ENCODE data around the gene MLXIP.
"Not testable (repeated sequence)": the region's sequence is repeated elsewhere in the genome, so short reads cannot be mapped to it uniquely, and the experiment has no call there.

Gene MLXIP

DNA sequence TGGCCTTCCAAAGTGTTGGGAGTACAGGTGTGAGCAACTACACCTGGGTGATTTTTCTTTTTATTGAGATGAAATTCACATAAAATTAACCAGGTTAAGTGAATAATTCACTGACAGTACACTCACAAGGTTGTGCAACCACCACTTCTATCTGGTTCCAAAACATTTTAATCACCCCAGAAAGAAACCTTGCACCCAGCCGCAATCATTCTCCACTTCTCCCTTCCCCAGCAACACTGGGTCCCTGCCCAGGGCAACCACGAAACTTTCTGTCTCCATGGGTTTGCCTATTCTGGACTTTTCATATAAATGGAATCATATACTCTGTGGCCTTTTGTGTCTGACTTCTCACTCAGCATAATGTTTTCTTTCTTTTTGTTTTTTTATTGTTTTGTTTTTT lies 26.3 kb upstream of the MLXIP start:
- no peak for DNase-seq

GRCh38 chr12:122054842-122055520 lies 23.6 kb upstream of the MLXIP start:
- no peak for DNase-seq

- not testable (repeated sequence) for DNase-seq
Measured at GRCh38 chr12:122056406-122056805, 22.1 kb upstream of the MLXIP start.

GRCh38 chr12:122057007-122057735 lies 21.4 kb upstream of the MLXIP start:
- no peak for DNase-seq

- no peak for DNase-seq
Measured at GRCh38 chr12:122057769-122058168, 20.8 kb upstream of the MLXIP start.

GRCh38 chr12:122058549-122059149 lies 19.9 kb upstream of the MLXIP start:
- no peak for DNase-seq

DNA sequence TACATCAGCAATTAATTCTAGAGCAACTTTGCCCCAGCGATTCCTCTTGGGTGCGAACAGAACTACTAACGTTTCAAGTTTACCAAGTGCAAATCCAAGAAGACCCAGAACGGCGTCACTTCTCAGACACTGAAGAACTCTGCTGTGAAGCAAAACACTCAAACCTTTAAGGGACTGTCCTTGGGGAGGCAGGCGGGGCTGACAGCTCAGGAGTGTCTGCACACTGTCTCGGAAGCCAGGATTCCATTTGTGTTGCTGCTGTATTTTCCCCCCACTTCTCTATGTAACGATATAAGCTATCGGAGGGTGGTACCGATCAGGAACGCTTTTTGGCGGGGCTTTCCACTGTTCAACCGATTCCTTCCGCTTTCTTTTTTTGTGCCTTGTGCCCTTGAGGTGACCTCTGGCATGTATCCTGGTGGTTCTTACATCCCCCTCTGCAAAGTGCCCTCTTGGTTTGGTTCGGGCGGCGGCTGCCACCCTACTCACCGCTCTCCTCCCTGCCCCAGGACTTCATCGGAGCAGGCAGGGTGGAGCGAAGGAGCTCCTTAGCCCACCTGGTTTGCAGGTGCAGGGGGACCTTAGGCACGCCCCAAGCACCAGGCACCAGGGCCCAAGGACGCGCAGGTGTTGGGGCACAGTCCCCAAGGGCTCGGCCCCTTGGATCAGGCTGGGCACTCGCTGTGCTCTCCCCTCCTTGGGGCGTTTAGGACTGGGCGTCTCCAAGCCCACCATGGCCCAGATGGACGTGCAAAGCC lies 19.2 kb upstream of the MLXIP start:
- no peak for DNase-seq

DNA sequence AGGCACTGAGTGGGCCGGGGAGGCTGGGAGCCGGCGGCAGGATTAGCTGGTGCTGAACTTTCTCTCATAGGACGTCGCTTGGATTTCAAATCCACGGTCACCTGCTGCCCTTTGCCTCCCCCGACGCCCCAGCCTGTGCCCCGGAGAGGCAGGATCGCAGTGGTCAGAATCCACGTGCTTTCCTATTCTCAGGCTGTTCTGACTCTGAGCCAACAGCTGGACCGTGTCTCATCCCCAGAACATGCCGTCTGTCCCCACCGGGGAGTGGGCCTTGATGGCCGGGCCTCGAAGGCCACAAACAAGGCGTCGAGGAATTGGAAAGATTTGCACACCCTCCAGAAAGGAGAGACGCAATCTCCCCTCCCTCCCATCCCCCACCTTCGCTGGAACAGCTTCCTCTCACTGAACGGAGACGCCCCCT lies 18.5 kb upstream of the MLXIP start:
- DNase-seq, result no peak

GRCh38 chr12:122061253-122061652 lies 17.3 kb upstream of the MLXIP start:
- DNase-seq, result no peak

DNA sequence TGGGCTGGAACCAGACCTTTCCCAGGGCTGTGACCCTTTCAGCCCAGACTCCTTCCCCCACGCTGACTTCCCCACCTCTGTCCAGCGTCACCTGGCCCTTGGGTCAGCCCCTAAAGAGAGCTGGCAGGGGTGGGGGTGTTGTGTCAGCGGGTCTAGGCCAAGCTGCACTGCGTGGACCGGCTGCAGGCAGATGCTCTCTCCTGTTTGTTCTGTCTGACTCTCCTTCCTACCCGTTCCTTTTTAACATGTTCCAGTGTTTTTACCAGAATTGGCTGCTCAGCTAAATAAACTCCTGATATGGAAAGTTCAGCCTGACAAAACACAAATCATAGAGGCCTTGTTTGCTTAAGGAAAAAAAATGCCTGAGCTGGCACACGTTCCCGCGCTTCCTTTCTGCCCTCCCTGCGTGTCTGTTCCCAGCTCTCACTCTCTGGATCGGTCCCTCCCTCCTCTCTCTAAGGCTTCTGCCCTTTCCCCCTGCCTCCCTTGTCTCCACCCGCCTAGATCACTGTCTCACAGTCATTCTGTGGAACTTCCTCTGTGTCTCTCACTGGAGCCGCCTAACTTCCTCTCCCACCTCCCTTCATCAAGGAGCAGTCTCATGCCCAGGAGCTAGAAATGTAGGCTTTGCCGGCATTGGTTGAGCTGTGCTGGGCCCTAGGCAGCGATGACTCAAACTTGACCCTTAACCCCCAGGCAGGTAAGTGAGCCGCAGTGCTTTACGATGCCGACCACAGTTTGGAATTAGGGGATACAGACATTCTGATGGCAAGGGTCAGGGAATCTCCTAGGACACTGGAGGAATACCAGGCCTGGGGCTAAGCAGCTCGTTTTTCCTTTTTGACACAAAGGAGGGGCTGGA lies 15.5 kb upstream of the MLXIP start:
- no peak for DNase-seq

DNA sequence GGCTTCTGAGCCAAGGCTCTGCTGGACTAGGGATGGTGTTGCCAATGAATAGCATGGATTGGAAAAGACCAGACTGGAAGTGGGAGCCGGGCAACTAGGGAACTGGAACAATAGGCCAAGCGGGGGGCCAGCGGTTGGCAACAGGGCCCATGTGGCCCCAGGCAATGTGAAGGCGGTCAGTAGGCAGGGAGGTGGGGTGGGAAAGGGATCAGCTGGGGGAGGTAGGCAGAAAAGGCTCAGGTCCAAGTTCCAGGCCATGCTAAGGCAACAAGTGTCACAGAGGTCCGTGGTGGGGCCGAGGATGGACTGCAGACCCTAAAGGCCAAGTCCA lies 14.9 kb upstream of the MLXIP start:
- no peak for DNase-seq

GRCh38 chr12:122064025-122064777 lies 14.4 kb upstream of the MLXIP start:
- DNase-seq, result peak; percentile 32 to 50

DNA sequence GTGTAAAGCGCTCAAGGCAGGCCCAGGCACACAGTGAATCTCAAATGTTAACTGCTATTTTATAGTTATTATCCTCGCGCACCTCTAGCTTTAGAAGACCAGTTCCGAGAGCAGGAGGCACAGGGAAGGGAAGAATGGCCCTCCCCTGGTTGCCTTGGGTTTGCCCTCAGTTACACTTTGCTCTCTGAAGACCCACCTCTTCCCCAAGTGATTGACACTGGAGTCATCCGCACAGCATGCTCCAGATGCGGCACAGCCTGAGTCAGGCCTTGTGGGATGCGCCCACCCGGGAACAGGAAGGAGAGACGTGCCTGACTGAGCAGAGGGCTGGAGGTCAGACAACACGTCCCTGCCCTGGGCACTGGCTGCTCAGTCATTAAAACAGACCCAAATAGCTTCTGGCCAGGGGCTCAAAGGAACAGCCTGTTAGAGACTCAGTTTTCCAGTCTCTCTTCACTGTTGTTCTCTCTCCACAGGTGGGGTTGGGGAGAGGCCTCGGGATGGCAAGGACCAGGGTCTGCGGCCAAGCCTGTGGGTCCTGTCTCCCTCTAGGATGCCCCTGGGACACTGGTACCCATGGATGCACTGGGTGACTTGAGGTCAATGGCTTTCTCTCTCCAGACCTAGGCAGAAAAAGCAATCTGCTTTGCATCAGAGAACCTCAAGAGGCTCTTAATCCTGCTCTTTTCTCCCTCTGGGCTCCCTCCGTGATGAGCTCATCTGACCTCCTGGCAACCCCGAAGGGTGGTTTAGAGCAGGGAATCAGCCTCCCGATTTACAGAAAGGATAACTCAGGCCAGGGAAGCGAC lies 13.6 kb upstream of the MLXIP start:
- DNase-seq, result no peak

DNA sequence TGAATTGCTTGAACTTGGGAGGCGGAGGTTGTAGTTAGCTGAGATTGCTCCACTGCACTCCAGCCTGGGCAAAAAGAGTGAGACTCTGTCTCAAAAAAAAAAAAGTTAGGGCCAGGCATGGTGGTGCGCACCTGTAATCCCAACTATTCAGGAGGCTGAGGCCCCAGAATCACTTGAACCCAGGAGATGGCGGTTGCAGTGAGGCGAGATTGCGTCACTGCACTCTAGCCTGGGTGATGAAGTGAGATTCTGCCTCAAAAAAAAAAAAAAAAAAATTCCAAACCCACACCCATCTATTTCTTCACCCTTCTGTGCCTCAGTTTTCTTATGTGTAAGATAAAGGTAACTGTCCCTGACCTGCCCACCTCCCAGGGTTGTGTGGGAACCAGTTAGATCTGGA lies 11.0 kb upstream of the MLXIP start:
- DNase-seq, result no peak

GRCh38 chr12:122067966-122068365 lies 10.6 kb upstream of the MLXIP start:
- DNase-seq, result no peak

DNA sequence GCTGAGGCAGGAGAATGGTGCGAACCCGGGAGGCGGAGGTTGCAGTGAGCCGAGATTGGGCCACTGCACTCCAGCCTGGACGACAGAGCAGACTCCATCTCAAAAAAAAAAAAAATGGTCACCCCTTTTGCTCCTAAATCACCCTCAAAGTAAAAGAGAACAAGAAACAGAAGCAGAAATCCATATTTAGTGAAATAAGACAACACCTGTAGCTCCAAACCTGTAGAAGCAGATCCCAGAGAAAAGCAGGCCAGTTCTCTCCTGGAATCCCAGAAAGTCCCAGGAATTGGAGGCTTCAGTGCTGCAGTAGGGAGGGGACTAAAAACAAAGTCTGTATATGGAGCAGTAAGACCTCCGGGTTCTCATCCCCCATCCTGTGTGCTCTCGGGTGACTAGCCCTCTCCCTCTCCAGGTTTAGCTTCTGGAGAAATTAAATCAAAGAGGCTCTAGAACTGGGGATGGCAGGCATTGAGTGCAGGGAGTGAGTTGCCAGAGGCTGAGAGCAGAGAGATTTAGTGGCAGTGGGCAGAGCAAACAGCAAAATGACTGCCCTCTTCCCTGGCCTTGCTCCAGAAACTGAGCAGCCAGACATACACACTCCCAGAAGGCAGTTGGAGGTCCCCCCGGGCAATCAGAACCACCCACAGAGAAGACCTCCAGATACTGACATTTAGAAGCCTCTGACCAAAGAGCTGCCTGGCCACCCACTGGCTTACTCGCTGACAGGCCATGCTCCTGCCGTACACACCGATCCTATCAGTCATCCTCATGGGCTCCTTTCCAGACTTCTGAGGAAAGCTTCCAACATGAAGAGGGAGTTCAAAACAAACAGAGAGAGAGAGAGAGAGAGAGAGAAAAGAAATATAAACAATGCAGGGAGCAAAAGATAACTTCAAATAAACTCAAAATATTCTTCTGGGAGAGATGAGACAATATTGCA lies 6.3 kb upstream of the MLXIP start:
- peak in 1 of 2 experiments; percentile 23 for DNase-seq

DNA sequence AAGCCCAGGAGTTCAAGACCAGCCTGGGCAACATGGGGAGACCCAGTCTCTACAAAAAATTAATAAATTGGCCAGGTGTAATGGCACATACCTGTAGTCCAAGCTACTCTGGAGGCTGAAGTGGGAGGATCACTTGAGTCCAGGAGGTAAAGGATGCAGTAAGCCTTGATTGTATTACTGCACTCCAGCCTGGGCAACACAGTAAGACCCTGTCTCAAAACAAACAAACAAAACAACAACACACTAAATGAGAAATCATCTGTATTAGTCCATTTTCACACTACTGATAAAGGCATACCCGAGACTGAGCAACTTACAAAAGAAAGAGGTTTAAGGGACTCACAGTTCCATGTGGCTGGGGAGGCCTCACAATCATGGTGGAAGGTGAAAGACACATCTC lies 4.7 kb upstream of the MLXIP start:
- no peak for DNase-seq

DNA sequence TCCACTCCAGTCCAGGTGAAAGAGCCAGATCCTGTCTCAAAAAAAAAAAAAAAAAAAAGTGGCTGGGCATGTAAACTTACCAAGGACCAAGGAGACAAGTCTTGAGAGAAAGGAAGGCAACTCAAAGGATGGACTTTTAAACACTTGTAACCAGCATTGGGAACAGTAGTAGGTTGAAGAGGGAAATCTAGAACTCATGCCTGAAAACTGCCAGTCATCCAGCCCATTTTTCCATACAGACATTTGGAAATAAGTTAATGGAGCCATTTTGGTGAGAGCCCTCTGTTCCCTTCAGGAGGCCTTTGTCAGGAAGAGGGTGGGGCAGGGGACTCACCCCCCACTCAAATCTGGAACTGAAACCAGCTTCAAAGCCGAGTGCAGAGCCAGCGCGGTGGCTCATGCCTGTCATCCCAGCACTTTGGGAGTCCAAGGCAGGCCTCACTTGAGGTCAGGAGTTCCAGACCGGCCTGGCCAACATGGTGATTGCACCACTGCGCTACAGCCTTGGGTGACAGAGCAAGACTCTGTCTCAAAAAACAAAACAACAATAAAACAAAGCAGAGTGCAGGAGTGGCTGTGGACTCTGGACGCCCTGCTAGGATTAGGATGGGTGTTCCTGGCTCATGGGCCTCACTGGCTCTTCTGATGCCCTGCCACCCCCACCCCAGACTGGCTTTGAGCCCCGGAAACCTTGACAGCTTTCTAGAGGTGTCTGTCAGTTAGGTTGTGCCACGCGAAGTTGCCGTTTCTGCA lies 1.6 kb upstream of the MLXIP start:
- DNase-seq, result no peak

- peak in 1 of 2 experiments; percentile 28 for DNase-seq
Measured at GRCh38 chr12:122079033-122079531, 526 bp downstream of the MLXIP start.
